Measurements from ENCODE around the gene ZAP70. TPM values are rescaled to one million over a fixed set of nuclear protein-coding genes. Genes with fewer than 3 reads are reported as not detected.
"Not testable (repeated sequence)": the region's sequence is repeated elsewhere in the genome, so short reads cannot be mapped to it uniquely, and the experiment has no call there.

ZAP70 gene
- total and polyA plus RNA-seq, 8 donors = 1.1 to 78.2 (median 4.1) TPM

DNA sequence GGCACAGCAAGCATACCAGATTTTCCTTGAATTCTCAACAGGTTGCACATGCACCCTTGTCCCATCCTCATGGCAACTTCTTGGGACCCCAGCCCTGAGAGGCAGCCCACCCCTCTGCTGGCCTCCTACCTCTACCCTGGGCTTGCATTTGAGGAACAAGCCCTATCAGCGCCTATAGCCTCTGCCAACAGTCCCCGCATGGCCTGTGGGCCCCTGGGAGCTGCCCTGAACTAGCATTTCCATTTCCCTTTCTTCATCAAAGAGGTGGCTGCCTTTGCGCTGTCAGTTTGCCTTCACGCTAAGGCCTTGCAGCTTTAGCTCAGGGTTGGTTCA, 5.4 kb upstream of the ZAP70 start:
- TF ChIP-seq, protein P1, sequence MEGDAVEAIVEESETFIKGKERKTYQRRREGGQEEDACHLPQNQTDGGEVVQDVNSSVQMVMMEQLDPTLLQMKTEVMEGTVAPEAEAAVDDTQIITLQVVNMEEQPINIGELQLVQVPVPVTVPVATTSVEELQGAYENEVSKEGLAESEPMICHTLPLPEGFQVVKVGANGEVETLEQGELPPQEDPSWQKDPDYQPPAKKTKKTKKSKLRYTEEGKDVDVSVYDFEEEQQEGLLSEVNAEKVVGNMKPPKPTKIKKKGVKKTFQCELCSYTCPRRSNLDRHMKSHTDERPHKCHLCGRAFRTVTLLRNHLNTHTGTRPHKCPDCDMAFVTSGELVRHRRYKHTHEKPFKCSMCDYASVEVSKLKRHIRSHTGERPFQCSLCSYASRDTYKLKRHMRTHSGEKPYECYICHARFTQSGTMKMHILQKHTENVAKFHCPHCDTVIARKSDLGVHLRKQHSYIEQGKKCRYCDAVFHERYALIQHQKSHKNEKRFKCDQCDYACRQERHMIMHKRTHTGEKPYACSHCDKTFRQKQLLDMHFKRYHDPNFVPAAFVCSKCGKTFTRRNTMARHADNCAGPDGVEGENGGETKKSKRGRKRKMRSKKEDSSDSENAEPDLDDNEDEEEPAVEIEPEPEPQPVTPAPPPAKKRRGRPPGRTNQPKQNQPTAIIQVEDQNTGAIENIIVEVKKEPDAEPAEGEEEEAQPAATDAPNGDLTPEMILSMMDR (IDR thresholded peaks at IDR 0.05) = no peak
- TF ChIP-seq POLR2A (IDR thresholded peaks at IDR 0.05) = no peak
- no peak for TF ChIP-seq EP300 (IDR thresholded peaks at IDR 0.05)
- TF ChIP-seq POLR2AphosphoS5 (IDR thresholded peaks at IDR 0.05) = no peak
- Histone ChIP-seq H3K36me3 (no peaks in the 10 kb centered on the region), H3K4me1 (no peaks in the 10 kb centered on the region), H3K4me3 (no peak overlapping the region), H3K27me3 (peaks cover 0 to 15% (median 0%) of the 10 kb centered on the region in 3 donors), H3K27ac (no peak overlapping the region), H3K9me3 (no peaks in the 10 kb centered on the region)
- no peak for DNase-seq
- WGBS, 5 donors = 76 to 100% (median 83%) methylated on average over 4 of the region's 4 CpGs
- intact Hi-C loops (cut with DNase I; ENCODE audit: low total_unique reads) = loop anchor here (10.0 kb wide), 1 partner anchor 677 kb away; no protein-coding TSS in a partner anchor

DNA sequence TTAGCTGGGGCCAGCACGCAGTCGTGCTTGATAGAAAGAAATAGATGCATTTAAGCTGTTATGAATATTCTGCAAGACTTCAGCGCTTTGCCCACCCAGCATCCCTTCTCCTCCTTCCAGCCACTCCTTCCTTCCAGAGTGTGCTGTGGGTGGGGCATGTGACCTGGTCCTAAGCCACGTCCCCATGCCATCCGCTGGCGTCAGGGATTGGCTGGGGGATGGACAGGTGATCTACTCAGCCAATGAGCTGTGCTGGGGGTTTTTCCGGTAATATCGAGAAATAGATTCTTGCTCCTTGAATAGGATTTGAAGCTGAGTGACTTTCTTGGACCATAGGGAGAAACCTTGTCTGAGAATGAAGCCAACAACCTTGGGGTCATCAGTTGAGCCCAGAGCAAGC, 4.8 kb upstream of the ZAP70 start:
- H3K27me3 ChIP-seq = peaks cover 0 to 15% (median 0%) of the 10 kb centered on the region in 3 donors
- H3K9me3 ChIP-seq = no peaks in the 10 kb centered on the region
- H3K36me3 ChIP-seq = no peaks in the 10 kb centered on the region
- no peak for DNase-seq
- WGBS, 5 donors = 89 to 93% (median 92%) methylated on average over 8 of the region's 8 CpGs
- H3K4me3 ChIP-seq = no peak overlapping the region
- intact Hi-C loops (cut with DNase I; ENCODE audit: low total_unique reads) = loop anchor here (10.0 kb wide), 1 partner anchor 676 kb away; no protein-coding TSS in a partner anchor
- TF ChIP-seq EP300 (IDR thresholded peaks at IDR 0.05) = no peak
- no peaks in the 10 kb centered on the region for H3K4me1 ChIP-seq
- no peak overlapping the region for H3K27ac ChIP-seq

DNA sequence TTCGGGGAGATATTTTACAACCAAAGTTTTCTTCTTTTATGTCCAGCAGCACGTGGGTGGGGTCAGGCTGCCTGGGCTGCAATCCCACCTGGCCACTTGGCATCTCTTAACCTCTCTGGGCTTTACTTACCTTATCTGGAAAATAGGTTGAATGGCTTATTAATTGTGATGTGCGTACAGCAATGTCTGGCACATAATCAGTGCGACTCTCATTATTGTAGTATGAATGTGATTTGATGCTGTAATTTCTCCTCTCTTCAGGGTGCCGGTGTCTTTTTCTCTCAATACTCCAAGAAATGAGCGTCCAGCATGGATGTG, 2.0 kb upstream of the ZAP70 start:
- H3K4me3 ChIP-seq = no peak overlapping the region
- H3K27ac ChIP-seq = no peak overlapping the region
- DNase-seq = no peak
- no peaks in the 10 kb centered on the region for H3K9me3 ChIP-seq
- intact Hi-C loops (cut with DNase I; ENCODE audit: low total_unique reads) = no loop called here
- 75 to 86% (median 83%) methylated on average over 4 to 6 of the region's 6 CpGs for whole genome bisulfite sequencing, 5 donors
- H3K27me3 ChIP-seq = peaks cover 0 to 15% (median 0%) of the 10 kb centered on the region in 3 donors
- no peaks in the 10 kb centered on the region for H3K36me3 ChIP-seq
- H3K4me1 ChIP-seq = no peaks in the 10 kb centered on the region
- TF ChIP-seq POLR2AphosphoS5 (IDR thresholded peaks at IDR 0.05) = no peak
- TF ChIP-seq POLR2A (IDR thresholded peaks at IDR 0.05) = no peak
- TF ChIP-seq, protein P1 (IDR thresholded peaks at IDR 0.05) = no peak
- TF ChIP-seq EP300 (IDR thresholded peaks at IDR 0.05) = no peak

DNA sequence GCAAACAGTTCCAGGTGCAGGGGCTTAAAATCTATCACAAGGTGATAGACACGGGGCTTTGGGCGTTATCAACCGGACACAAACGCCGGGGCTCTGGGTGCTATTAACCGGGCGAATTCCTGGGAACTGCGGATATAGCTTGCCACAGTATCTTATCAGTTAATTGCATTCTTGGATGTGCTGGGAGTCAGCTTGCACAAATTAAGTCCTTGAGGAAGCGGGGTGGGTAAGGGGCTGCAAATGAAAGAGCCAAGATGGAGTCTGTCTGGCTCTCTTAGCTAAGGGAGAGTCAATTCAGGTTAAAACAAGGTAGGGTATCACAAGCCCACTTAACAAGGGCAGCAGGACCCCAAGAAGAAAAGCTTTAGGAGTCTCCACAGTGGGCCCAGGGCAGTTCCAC, 1.2 kb upstream of the ZAP70 start:
- WGBS, 5 donors = 25 to 55% (median 35%) methylated on average over 9 of the region's 9 CpGs
- H3K27ac ChIP-seq; H3K4me1 ChIP-seq; H3K4me3 ChIP-seq; H3K36me3 ChIP-seq; DNase-seq; intact Hi-C loops (cut with DNase I; ENCODE audit: low total_unique reads); H3K9me3 ChIP-seq: not testable (repeated sequence)
- peaks cover 0 to 12% (median 0%) of the 10 kb centered on the region in 3 donors for H3K27me3 ChIP-seq

DNA sequence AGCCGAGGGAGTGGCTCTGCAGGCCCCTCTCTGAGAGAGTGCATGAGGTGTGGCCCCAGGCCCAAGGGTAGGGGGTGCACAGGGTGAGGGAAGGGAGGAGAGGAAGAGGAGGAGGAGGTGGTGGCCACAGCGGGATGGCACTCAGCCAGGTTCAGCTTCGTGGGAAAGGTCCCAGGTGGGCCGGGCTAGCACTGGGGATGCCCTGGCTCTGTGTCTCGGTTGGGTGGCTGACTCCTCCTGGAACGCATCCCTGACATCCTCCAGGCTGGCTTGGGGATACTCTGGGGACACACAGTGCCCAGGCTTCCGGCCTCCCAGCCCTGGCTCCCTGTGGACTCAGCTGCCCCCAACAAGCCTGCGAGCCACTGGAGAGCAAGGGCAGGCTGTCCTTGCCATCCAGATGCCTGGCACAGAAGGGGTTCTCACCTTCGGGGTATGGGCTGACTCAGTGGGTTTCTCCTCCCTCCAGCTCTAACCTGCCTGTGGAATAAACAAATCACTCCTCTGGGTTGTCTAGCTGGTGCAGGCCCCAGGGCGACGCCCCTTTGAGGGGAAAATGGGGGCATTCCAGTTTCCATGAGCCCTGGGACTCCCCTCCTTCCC, 582 bp upstream of the ZAP70 start:
- Histone ChIP-seq H3K4me1 (no peaks in the 10 kb centered on the region), H3K27ac (peak overlapping the region in 3 of 5 donors; percentile 31 to 68 (median 46)), H3K36me3 (no peaks in the 10 kb centered on the region), H3K27me3 (peaks cover 0 to 10% (median 0%) of the 10 kb centered on the region in 3 donors), H3K9me3 (no peaks in the 10 kb centered on the region), H3K4me3 (no peak overlapping the region)
- intact Hi-C loops (cut with DNase I; ENCODE audit: low total_unique reads) = no loop called here
- no peak for DNase-seq
- 62 to 78% (median 71%) methylated on average over 6 to 11 of the region's 11 CpGs for WGBS, 5 donors
- no peak for TF ChIP-seq POLR2AphosphoS5 (IDR thresholded peaks at IDR 0.05)
- no peak for TF ChIP-seq EP300 (IDR thresholded peaks at IDR 0.05)
- TF ChIP-seq POLR2A (IDR thresholded peaks at IDR 0.05) = no peak
- TF ChIP-seq, protein P1 (IDR thresholded peaks at IDR 0.05) = no peak
